Measurements from ENCODE around the gene COLEC12.
"Not testable (repeated sequence)": the region's sequence is repeated elsewhere in the genome, so short reads cannot be mapped to it uniquely, and the experiment has no call there.

The COLEC12 gene

DNA sequence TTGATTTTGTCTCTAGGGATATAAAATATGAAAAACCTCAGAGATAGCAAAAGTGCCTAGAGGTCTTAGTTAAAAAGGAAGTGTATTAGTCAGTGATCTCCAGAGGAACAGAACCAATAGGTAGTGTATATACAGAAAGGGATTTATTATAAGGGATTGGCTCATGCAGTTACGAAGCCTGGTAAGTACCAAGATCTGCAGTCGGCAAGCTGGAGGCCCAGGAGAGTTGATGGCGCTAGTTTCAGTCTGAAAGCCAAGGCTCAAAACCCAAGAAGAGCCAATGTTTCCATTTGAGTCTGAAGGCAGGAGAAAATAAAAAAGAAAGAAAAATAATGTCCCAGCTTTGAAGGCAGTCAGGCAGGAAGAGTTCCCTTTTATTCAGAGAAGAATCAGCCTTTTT lies 93.3 kb downstream of the COLEC12 start:
- DNase-seq = no peak

DNA sequence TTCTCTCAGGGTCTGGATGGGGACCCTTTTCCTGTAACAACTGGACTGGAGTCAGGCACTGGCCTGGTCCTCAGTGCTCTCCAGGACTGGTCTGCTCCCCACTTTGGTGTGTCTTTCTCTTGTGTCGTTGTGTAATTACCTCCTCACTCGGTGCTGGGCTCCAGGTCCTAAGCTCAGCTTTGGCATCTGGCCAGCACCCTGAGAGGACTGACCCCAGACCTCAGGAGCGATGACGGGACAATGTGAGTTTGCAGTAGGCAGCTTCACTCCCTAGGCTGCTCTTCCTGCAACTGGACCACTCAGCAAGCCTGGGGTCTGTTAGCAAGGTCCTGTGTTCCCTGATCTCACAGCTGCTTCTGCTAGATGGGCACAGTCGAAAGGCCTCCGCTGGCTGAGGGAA lies 93.8 kb downstream of the COLEC12 start:
- DNase-seq = no peak

DNA sequence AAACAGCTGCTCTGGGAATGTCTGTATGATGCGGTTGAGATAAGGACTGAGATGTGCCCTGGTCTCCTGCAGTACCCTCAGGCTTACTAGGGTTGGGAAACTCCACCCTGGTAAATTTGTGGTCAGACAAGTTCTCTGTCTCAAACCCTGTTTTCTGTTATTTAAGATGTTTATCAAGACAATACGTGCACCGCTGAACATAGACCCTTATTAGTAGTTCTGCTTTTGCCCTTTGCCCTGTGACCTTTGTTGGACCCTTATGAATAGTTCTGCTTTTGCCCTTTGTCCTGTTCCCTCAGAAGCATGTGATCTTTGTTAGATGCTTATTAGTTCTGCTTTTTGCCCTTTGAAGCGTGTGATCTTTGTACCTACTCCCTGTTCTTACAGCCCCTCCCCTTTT lies 95.5 kb downstream of the COLEC12 start:
- DNase-seq = not testable (repeated sequence)

DNA sequence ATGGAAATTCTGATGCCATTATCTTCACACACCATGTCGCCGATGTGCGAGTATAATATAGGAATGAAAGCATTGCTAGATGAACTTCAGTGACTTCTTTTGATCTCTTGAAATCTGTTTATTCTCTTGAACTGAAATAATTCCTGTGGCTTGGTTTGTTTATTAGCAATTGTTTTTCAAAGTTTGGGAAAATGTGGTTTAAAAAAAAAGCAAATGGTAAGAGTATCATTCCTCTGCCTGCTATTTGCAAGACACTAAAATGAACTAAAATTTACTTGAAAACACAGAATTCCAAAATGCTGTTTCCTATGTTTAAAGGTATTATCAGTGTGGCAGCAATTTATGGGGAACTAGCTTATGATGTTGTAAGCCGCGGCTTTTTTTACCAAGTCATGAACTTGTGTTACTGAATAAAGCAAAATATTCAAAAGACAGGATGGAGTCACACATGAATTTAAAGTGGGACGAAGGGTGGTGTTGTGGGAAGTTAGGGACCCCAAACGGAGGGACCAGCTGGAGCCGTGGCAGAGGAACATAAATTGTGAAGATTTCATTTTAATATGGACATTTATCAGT lies 96.4 kb downstream of the COLEC12 start:
- DNase-seq = no peak

DNA sequence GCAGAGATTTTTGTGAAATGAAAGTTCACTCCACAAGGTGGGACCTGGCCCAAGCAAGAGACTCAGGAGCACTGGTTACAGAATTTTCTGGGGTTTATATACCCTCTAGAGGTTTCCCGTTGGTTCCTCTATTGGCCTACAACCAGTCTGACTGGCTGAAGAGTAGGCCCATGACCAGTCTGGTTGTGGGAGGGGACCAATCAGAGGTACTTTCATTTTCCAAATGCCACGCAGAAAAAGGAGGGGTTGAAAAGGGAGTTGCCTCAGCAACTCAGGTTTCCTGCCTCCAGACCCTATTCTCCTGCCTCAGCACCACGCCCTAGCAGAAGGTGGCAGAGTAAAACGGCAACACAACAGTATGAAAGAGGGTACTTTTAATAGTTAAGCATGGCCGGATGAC lies 98.4 kb downstream of the COLEC12 start:
- no peak for DNase-seq

DNA sequence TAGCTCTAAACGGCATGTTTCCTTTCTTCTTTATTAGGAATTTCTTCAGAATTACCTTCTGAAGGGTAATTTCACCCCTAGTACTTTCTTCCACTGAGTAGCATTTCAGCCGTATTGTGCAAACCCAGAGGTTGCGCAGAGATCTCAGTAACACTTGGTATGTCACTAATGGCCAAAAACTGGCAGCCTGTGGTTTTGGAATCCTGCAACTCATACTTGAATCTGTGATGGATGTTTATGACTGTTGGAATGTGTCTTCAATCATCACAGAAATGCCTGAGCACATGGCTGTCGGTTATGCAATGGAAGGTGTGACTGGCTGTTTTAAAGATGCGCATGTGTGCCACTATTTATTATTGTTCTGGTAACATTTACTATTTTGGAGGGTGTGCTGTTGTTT lies 100.0 kb downstream of the COLEC12 start:
- no peak for DNase-seq

DNA sequence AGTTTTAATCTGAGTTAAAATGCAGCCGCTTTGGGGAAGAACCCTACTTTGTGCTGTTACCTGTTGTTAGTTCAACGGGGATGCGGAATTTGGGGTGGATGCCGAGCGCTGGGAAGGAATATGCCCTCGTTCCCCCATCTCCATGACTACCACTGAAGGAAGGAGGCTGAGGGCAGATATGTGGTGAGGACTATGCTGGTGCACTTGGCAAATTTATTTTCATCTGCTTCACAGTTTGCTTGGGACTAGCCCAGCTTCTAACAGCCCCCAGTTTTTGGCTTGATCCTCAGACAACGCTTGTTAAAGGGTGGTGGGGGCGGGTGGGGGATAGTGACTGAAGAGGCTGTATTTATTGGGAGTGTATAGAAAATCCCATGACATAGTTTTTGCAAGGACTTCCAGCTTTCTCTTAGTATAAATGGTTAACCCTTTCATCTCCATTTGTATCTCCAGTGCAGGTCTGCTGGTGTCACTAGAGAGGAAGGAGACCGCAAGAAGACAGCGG lies 100.8 kb downstream of the COLEC12 start:
- no peak for DNase-seq

DNA sequence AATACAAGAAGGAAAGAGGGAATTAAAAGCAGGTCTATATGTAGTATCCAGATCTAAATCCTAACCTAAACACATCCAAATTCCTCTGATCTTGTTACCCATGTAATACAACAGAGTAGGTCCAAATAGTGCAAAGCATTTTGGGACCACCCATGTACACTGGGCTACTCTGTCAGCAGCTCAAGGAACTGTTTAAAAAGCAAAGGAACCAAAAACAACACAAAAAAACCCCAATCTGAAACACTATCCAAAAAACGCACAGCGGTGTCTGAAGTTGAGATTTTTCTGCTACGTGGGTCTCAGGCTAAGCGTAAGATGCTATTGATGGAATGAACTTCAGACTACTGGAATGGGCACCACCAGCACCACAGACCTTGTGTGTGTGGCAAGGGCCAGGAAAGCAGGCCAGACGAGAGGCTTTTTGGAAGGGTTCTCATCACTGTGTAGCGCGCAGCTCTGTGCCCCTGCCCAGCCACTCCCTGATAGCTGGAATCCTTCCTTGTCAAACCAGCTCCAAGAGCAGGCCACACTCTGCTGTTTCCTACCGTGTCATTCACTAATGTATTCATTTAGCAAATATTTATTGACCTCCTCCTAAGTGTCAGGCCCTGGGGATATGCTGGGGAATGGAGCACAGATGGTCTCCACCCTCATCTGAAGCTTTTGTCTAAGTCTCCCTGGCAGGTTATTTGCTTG lies 101.4 kb downstream of the COLEC12 start:
- DNase-seq = no peak

DNA sequence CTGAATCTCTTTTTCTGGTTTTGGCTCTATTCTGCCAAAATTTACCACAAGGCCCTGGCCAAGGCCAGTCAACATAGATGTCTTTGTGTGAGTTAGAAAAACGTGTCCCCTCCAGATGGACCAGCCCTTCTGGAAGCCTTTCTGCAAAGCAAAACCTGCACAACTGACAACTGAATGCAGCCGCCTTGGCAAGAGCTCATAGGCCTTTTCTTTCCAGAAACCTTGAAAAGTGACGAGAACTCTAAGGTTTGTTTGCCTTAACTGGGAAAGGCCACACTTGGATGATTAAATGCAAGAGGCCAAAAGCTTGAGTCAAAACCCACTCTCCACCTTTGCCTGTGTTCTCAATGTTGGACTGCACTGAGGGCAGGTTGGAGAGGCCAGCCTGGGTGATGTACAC lies 103.9 kb downstream of the COLEC12 start:
- no peak for DNase-seq

DNA sequence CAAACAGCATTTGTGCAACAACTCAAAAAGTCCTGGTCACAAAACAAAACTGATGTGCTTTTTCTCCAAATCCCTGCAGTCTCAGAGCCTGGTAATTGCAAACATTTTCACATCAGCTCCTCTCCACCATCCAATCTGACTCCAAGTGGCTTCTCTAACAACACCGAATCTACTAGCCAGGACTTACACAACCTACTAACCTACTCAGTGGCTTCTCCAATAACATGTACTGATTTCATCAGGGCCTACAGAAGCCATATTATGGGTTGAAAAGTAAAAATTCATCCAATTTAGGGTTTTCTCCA lies 104.3 kb downstream of the COLEC12 start:
- no peak for DNase-seq

DNA sequence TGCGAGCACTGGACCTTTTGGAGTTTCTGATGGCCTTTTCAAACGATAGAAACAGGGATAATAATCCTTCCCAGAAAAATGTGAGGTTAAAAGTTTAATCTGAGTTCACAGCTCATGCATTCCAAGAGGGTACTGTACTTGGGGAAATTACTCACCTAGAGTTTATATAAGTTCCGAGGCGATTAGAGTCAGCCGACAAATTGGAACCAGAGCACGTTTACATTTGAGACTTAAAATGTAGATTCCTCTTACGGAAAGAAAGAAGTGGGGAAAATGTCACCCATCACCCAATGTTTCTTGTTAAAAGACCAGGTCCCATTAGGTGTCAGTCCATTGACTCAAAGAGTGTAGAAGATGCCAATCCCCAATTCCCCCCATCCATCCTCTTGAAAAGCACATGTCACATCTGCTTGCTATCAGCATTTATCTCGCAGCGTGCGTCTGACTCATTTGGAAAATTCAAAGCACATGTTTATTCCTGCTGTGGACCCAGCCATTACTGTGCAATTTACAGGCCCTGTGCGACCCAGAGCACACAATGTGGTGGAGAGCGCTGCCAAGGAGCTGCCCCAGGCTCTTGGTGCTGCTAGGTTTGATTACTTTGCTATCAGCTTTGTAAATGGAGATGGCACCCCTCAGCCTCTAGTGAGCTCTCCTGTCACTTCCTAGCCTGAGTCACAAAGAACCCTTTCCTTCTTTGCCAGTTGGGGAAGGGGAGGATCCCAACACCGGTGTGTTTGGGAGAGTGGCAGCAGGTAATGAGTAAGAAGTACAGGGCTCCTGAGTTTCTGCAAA lies 104.8 kb downstream of the COLEC12 start:
- no peak for DNase-seq

DNA sequence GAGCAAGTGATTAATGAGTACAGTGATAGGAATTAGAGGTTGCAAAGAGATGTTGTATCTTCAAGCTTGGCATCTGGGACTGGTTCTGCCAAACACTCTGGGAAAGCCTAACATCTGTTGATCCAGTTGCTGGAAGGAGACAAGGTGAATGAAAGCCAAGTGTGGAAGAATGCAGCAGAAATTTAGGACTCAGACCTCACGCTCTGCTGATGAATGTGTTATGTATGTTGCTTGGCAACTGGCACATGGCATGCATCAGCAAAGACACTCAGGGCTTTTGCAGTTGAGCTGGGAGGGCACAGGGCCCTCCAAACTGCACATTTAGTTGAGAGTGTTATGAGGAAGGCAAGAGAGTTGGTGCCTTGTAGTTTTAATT lies 105.5 kb downstream of the COLEC12 start:
- DNase-seq = no peak

DNA sequence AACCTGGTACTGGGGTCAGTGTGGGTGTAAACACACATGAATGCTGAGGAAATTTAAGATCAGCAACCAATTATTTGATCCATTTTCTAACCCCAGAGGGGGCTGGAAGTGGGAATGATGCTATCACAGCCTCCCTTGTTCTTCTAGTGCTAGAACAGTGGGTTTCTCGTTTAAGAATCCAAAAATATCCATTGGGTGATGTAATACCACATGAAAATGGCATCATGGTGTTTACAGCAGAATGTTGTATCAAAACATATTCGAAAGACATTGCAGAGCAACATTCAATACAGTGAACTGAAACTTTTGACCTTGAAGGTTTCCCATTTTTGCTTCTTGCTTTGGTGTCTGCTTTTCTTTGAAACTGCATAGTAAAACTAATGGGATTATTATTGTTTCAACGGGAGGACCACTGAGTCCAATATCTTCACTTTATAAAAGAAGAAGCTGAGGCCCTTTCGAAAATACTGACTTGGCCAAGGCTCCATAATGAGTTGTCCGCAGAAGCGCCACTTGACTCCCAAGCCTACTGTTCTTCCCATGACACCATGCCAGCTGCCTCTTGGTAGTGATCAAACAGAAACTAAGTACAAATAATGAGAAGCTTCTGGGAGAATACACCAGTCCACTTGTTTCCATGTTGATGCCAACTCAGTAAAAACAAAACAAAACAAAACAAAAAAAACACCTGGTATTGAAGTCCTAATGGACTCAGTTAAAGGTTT lies 106.1 kb downstream of the COLEC12 start:
- DNase-seq = no peak

DNA sequence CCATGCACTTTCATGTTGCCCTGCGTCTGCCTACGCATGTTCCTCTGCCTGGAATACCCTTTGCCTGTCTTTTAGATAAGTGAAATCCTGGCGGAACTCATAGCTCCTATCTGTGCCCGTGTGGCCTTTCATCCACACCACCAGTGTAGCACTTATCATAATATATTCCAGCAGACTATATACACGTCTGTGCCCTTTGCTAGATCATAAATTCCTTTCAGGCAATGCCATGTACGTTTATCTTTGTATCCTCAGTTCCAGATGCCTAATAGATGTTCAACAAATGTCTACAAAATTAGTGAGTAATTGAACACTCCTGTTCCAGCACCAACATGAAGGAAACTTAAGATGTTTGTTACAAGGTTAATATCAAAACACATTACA lies 106.9 kb downstream of the COLEC12 start:
- no peak for DNase-seq

DNA sequence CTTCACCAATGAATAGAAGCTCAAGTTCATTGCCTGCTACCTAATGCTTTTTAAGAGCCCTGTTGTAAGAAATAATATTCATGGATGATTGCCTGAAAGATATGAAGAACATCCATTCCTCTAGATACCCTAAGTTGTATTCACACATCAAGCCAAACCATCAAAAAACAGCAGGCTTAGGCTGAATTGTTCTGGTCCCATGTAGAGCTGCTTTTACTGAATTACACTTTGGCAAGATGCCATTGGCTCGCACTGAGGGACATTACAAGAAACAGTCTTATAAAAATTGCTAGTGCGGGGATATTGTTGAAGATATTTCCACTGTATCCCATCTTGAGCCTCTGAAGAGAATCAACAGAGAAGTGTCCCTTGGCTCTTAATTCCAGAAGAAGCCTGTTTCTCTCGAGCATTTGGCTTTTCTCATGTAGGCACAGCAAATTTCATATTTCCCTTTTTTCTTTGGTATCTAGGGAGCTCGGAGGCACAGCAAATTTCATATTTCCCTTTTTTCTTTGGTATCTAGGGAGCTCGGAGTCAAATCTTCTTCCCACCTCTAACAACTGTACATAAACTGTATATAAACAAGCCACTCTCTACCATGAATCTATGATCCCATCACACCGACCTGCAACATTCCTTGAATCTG lies 107.5 kb downstream of the COLEC12 start:
- no peak for DNase-seq

DNA sequence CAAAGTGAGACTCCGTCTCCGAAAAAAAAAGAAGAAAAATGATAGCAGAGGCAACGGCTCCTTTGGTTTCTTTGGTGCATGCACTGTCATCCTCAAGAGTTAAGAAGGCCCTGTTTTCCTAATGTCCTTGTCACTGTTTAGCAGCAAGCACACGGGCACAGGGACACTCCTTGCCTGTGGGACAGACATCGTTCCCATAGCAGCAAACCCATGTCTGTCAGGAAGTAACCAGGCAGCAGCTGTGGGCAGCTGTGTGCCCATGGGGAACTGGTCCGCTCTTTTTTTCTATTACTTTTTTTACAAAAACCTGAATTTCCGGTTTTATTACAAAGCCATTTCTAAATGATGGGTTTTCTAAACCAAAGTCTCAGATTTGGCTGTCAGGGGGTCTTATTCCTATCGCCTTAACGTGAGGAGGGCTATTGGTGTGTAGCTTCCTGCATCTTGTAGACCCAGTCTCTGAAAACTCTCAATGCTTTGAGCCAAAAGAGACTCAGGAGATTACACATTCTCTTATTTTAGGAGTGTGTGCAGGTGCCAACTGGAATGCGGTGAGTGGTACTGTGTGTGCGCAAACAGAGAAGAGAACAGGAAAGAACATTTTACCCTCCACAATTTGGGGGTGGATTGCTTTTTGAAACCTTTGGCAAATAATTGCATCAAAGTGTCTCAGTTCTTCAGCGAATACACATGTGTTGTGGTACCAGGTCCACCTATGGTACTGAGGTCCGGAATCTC lies 109.6 kb downstream of the COLEC12 start:
- DNase-seq = no peak

DNA sequence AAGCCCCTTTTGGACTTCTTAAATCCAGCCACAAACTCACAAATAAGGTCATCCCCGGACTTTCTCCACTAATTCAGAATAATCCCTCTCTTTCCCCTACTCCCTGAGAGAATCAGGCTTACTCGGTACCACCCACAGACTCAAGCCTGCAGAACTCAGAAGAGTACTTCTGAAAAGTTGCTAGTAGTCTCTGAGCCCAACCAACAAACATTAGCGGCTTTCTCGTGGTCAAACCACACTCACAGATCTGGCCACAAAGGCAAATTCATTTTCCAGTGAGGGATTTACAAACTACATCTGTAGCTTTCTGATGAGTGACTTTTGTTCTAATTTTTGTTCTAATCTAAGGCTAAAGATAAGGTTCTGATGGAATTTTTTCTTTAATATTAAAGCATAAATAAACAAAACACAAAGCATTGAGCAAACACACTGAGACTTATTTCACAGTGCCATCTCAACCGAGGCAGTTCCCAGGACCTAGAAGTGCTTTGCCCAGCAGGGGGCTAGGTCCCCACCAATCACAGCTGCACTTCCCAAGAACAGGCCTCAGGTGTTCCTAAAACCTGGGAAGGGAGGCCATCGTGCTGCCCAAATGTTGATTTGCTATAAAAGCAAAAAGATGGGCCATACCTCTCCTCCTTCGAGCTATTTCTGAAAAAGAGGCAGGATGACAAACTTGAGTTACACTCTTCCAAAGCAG lies 110.7 kb downstream of the COLEC12 start:
- no peak for DNase-seq

DNA sequence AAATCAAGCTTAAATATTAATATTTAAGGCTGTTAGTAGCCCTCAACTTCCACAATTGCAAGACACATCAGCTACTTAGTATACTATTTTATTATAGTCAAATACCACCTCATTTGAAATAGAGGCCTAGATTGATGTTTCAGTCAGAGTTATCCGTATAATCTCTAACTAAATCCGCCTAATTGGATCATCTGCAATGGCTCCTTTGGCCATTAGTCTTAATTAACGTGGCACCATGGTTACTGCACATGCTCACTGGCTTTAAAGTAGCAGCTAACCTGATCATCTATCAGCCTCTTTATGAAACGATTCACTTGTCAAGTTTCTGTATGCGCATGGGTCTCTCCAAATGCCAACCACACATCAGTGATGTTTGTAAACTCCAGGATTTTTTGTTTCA lies 112.3 kb downstream of the COLEC12 start:
- no peak for DNase-seq

DNA sequence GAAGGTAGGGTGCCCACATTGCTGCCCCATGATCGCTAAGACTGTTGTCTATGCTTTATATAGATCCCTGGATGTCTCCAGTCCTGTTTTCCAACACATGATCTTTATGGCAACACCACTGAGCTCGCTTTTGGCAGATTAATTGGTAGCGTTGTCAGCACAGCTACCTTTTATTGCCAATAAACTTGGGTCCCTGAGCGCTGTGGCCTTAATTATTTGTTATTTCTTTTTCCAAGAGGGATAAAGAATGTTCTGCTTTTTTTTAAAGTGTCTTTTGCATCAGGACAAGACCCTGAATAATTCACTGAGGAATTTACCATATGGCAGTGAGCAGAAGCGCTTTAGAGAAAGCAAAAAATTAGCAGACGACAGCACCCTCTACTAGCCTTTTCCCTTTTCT lies 113.5 kb downstream of the COLEC12 start:
- DNase-seq = no peak

DNA sequence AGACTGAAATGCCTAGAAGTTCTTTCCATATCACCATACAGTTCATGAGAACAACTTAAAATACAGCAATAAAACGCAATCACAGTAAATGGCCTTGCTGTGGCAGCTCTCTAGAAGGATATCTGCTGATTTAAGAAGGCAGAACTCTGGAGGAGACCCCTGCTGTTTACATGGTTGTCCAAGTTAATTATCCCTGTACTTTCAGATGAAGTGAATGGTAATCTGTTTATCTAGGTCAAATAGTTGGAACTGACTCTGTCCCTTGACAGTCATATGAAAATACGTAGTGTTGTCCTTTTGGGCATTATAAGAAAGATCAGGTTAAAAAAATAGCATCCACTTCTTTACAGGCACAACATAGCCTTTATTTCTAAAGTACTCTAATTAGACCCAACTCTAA lies 115.6 kb downstream of the COLEC12 start:
- DNase-seq = no peak

DNA sequence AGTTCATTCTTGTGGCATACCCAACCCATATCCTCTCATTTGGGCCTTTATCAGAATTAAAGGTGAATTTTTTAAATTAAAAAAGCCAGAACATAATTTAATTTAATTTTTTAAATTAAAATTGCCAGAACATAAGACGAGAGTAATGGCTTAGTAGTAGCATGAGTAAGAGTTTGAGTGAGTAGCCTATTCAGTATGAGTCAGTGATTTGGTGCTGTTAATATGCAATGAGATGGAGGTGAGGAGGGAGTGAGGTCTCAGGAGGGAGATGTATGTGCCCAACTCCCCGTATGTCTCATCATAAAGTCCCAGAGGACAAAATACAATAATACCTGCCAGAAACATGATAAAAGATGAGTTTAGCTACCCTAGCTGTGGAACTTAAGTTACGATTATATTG lies 117.4 kb downstream of the COLEC12 start:
- DNase-seq = no peak
